GM18867 (cell line): Measurements from ENCODE around the gene BCL7A.
"Not testable (repeated sequence)": the region's sequence is repeated elsewhere in the genome, so short reads cannot be mapped to it uniquely, and the experiment has no call there.

ENCODE experiments used
- ATAC-seq: cut with Tn5 transposase; IDR thresholded peaks from one replicate; pipeline ENCODE4 v1.9.1; 2021; ENCODE audit warnings: mild to moderate bottlenecking, moderate library complexity; ENCODE audit not compliant: unreplicated experiment

The BCL7A gene

DNA sequence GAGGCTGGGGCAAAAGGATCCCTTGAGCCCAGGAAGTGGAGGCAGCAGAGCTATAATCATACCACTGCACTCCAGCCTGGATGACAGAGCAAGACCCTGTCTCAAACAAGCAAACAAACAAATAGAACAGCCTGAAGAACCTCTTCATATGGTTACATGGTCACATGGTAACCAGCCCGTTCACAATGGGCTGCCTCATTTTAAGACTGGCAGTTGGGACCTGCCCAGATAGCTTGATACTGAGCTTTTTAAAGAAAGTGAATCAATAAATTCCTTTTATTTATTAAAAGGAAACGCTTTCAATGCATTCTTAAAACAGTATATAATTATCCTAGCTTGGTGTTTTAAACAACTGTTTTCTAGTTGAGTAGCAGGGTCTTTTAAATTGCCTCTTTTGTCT, 67.4 kb downstream of the BCL7A start:
- ATAC-seq, result no peak

DNA sequence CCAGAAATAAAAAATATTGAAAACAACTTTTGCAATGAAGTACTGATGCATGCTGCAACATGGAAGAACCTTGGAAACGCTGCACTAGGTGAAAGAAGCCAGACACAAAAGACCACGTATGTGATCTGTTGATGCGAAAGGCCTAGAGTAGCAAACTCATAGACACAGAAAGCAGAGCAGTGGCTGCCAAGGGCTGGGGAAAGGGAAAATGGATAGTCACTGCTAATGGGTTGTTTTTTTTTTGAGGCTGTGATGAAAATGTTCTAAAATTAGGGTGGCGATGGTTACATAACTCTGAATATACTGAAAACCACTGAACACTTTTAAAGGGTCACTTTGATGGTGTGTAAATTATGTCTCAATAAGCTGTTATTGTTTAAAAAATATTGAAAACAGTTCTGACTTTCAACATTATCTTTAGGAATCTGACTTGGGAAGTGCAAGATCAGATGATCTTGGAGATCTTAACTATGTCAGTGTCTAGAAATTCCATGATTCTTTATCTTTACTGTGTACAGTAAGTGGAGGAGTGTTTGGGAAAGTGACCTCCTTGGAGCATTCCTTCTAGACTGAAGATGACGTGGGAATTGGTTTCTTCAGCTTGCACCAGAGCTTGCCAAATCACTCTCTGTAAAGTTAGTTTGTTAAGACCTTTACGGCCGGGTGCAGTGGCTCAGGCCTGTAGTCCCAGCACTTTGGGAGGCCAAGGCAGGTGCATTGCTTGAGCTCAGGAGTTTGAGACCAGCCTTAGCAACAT, 69.3 kb downstream of the BCL7A start:
- no peak for ATAC-seq

GRCh38 chr12:122093098-122093883, 71.6 kb downstream of the BCL7A start:
- no peak for ATAC-seq

- ATAC-seq, result no peak
Measured at GRCh38 chr12:122094137-122094734, 72.6 kb downstream of the BCL7A start.

DNA sequence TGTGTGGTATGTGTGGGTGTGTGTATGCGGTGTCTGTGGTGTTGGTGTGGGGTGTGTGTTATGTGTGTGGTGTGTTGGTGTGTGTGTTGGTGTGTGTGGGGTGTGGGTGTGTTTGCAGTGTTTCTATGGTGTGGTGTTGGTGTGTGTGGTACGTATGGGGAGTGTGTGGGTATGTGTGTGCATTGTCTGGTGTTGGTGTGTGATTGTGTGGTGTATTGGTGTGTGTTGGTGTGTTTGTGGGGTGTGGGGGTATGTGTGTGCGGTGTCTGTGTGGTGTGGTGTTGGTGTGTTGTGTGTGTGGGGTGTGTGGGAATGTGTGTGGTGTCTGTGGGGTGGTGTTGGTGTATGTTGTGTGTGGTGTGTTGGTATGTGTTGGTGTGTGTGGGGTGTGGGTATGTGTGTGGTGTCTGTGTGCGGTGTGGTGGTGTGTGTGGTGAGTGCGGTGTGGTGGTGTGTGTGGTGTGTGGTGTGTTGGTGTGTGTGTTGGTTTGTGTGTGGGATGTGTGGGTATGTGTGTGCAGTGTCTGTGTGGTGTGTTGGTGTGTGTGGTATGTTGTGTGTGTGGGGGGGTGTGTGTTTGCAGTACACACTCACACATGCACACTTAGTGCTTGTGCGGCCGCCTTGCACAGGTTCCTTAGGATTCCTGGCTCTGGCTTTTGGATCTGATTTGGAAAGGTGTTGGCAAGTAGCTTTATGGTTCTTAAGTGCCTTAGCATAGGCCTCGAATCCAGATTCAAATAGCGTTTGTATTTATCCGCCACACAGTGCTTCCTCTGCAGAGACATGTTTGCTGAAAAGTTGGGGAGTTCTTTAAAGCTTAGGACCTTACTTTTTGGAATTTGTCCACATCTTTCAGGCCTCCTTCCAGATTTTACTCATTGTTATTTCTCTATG, 73.3 kb downstream of the BCL7A start:
- ATAC-seq, result no peak

GRCh38 chr12:122096014-122096413, 74.3 kb downstream of the BCL7A start:
- ATAC-seq, result no peak

- no peak for ATAC-seq
Measured at GRCh38 chr12:122096591-122097149, 75.0 kb downstream of the BCL7A start.

DNA sequence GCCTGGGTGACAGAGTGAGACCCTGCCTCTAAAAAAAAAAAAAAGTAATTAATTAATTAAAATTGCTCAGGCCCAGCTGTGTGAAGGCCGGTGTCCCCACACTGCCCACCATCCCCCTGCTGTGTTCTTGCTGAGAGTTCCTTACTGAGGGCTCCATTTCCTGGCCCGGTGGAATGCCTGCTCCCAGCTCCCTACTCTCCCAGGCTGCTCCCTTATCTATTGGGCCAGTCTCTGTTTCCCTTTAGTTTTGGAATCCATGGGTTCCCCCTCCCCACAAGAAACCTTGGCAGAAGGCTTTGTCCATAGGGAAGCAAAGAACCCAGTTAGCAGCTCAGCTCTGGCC, 75.9 kb downstream of the BCL7A start:
- no peak for ATAC-seq

GRCh38 chr12:122097927-122098756, 76.5 kb downstream of the BCL7A start:
- no peak for ATAC-seq

DNA sequence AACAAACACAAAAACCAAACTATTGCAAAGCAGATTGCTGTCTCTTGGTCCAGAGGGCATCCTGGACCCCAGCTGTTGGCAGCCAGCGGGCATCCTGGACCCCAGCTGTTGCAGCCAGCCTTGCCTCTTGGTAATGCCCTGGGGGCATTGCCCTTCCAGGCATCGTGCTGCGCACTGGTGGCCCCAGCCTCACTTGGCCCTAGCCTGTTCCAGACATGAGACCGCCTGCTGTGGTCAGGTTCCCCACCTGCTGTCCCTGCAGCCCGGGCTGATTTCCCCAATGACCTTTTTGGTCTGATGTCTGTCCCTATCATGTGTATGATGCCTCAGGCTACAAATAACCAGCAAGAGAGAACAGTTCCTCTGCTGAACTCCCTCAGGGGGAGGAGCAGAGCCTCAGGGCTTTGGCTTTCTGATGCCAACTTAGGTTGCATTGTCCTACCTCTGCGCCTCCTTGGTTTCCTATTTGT, 77.6 kb downstream of the BCL7A start:
- ATAC-seq, result no peak

- ATAC-seq, result no peak
Measured at GRCh38 chr12:122099856-122100255, 78.2 kb downstream of the BCL7A start.

- ATAC-seq, result no peak
Measured at GRCh38 chr12:122100568-122100967, 78.9 kb downstream of the BCL7A start.

GRCh38 chr12:122102331-122102730, 80.6 kb downstream of the BCL7A start:
- no peak for ATAC-seq

- ATAC-seq, result no peak
Measured at GRCh38 chr12:122104844-122105243, 83.2 kb downstream of the BCL7A start.

GRCh38 chr12:122105496-122105895, 83.8 kb downstream of the BCL7A start:
- ATAC-seq, result not testable (repeated sequence)

- no peak for ATAC-seq
Measured at GRCh38 chr12:122106843-122107242, 85.2 kb downstream of the BCL7A start.

DNA sequence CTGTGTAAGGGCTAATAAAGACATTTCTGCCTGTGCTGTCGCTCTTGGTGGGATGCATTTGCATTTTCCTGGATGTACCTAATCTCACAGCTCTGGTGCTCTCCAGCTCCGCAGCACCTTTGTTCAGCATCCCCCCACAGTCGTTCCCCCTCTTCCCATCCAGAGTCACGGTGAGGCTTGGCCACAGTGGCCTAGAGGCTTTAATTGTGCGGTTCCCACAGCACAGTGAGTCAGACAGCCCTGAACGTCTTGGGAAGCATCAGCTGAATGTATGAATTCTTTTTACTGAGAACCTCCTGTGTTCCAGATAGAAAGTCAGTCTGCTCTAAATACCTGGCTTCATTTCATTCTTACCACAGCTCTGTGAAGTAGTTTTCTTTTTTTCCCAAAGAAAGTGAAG, 85.6 kb downstream of the BCL7A start:
- ATAC-seq, result no peak

DNA sequence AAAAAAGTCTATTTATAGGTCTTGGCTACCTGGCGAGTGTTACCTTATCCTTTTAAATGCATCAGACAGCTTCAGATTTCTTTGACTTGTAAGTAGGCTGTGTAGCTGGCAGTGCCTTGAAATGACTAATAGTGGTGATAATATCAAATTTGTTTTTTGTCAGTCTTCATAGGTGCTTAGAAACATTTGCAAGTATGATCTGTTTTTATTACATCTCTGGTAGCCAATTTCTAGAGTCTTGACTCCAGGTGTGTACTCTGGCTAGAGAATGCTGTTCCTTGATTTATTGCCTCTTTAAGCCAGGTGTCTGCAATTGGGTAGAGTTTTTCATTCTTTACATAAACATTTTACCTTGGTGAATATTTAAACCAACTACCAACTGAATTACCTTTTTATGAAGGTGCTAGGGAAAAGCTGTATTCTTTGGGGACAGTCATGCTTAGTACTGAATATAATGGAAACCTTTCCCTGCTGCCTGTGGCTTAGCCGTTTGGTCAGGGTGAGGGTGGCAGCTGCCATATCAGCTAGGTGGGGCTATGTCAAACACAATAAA, 89.5 kb downstream of the BCL7A start:
- ATAC-seq, result no peak
